H7 (cell line): Measurements from ENCODE around the gene OR10D3. TPM values are rescaled to one million over a fixed set of nuclear protein-coding genes. Genes with fewer than 3 reads are reported as not detected.
A peak's percentile ranks its signal among the peaks of the same experiment; 100 is the strongest.
"Not testable (repeated sequence)": the region's sequence is repeated elsewhere in the genome, so short reads cannot be mapped to it uniquely, and the experiment has no call there.

ENCODE experiments used
- DNase-seq: peaks from one replicate; pipeline ENCODE4 v3.0.0; 2012
- H3K27me3 ChIP-seq: 2 replicates; pipeline ENCODE4 v1.6.0; 2011; ENCODE audit warnings: mild to moderate bottlenecking, low read length; ENCODE audit not compliant: control insufficient read depth, insufficient read depth
- H3K36me3 ChIP-seq: replicated peaks from 2 replicates; pipeline ENCODE4 v1.5.1; 2011; ENCODE audit warnings: low read length; ENCODE audit not compliant: control insufficient read depth, insufficient read depth
- H3K4me3 ChIP-seq: 2 replicates; pipeline ENCODE4 v1.5.1; 2011; ENCODE audit warnings: low read depth, mild to moderate bottlenecking, control low read depth, low read length, moderate library complexity; ENCODE audit not compliant: insufficient read depth
- total RNA-seq: library from RNA; depleted of rRNA; stranded (reverse); fragments of >200 nt; shearing (Covaris generic); gene quantifications from 2 replicates; pipeline ENCODE4 v1.2.3, GENCODE V29; 2014; rRNA removed

Gene OR10D3, protein sequence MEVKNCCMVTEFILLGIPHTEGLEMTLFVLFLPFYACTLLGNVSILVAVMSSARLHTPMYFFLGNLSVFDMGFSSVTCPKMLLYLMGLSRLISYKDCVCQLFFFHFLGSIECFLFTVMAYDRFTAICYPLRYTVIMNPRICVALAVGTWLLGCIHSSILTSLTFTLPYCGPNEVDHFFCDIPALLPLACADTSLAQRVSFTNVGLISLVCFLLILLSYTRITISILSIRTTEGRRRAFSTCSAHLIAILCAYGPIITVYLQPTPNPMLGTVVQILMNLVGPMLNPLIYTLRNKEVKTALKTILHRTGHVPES
- total RNA-seq = not detected in 2 replicates

- H3K4me3 ChIP-seq = no peak within 1 kb of the TSS
- DNase-seq = no peak
- no peaks in the 10 kb centered on the region for H3K36me3 ChIP-seq
- H3K27me3 ChIP-seq = no peaks in the 10 kb centered on the region; the same call in 1 of the 2 replicates
These were observed at the start of gene OR10D3 for GRCh38 chr11:124183068-124183467. OR10D3 (plus strand) TSS chr11:124183345; CDS start chr11:124185270, 1,925 bp downstream.

DNA sequence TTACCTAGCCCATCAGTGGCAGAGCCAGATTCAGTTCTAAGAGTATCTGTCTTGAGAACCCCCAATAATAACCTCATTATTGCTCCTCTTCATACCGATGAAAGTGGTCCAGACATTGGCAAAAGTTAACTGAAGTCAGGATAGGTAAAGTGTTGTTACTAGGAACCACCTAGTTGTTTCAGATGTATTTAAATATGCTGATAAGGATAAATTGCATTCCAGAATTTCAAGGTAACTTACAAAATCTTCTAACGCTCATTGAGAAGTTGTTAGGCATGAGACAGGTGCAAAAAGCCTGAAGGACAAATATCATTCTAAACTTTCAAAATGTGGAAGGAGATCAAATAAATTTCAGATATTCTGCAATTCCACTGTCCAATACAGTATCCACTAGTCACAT, 40.1 kb upstream of the OR10D3 start:
- H3K27me3 ChIP-seq = no peaks in the 10 kb centered on the region; the same call in 1 of the 2 replicates
- H3K4me3 ChIP-seq = no peak overlapping the region
- H3K36me3 ChIP-seq = no peaks in the 10 kb centered on the region
- DNase-seq = no peak

DNA sequence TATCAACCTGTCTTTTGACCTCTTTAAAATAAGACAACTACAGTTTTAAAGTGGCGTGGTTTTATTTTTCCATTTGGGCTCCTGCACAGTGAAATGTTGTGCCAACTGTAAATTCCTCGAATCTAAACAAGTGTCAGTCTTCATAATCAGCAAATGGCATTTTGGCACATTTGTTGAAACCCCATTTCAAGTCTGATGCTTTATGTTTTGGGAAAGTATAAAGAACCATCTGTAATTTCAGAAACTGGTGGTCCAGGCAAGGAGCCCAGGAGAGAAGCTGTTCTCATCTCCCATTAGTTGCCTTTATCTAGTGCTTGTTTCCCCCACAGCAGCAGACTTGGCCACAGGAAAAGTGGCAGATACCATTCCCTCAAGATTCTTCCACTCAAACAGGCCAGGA, 35.2 kb upstream of the OR10D3 start:
- Histone ChIP-seq H3K4me3 (no peak overlapping the region), H3K36me3 (no peaks in the 10 kb centered on the region), H3K27me3 (no peaks in the 10 kb centered on the region)
- DNase-seq = no peak

DNA sequence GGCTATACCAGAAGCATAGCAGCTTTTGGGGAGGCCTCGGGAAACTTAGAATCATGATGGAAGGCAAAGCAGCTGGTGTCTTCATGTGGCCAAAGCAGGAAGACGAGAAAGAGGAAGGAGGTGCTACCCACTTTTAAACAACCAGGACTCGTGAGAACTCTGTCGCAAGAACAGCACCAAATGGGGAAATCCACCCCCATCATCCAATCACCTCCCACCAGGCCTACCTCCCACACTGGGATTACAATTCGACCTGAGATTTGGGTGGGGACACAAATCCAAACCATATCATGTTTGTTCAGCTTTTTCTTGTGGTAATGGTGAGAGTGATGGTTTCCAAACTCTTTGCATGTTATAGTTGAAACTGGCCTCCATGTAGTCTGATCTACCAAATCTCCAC, 32.5 kb upstream of the OR10D3 start:
- Histone ChIP-seq H3K27me3 (peaks cover 2% of the 10 kb centered on the region; the same call in 1 of the 2 replicates), H3K4me3 (no peak overlapping the region), H3K36me3 (no peaks in the 10 kb centered on the region)
- DNase-seq = no peak

GRCh38 chr11:124152770-124153407, 30.3 kb upstream of the OR10D3 start:
- Histone ChIP-seq H3K27me3 (peaks cover 2% of the 10 kb centered on the region; the same call in 1 of the 2 replicates), H3K4me3 (no peak overlapping the region), H3K36me3 (no peaks in the 10 kb centered on the region)
- no peak for DNase-seq

DNA sequence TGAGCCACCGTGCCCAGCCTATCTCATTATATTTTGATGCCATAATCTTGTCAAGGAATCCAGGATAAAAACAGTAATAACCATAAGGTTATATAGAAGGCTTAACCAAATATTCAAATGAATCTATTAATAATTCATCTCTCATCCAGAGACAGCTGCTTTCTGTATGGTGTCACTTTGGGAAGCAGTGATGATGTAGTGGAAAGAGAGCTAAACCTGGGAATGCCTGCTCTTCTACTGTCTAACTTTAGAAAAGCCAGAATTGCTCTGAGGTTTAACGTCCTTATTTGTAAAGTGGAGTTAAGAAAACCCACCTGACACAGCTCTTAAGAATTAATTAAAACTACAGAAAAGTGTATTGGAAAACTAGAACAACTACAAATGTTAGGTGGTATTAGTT, 29.3 kb upstream of the OR10D3 start:
- DNase-seq = no peak
- Histone ChIP-seq H3K36me3 (no peaks in the 10 kb centered on the region), H3K4me3 (no peak overlapping the region), H3K27me3 (peaks cover 2% of the 10 kb centered on the region; the same call in 1 of the 2 replicates)

DNA sequence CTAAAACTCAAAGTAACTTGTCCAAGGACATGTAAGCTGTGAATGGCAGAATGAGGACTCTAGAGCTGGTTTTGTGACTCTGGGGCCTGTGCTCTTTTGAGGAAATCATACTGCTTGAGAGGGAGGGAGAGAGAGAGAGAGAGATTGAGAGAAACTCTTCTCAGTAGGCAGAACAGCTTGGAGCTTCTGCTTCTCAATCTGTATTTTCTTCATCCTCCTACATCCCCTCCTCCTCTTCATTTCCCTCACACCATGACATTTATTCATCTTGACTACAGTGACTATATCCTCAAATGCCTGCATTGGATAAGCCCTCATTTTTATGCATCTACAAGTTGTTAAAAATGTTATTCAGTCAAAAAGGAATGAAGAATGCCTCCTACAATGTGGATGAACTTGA, 23.7 kb upstream of the OR10D3 start:
- Histone ChIP-seq H3K27me3 (peaks cover 11% of the 10 kb centered on the region), H3K36me3 (no peaks in the 10 kb centered on the region)

DNA sequence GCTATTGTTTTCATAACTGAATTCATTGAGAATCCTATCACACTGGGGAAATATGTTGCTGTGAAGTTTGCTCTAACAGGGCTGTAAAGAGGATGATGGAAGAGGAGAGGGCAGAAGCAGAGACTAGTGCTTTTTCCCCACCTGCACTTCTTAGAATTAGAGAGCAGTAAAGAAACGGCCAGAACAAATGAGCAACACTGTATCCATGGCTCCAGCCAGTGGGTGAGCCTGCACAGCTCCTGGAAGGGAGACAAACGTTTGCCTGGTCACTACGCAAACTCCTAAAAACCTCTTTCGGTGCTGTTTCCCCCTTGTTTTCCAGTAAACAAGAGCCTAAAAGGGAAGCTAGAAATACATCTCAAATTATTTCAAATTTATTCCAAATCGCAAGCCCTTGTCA, 22.2 kb upstream of the OR10D3 start:
- Histone ChIP-seq H3K27me3 (peaks cover 21% of the 10 kb centered on the region), H3K4me3 (no peak overlapping the region), H3K36me3 (no peaks in the 10 kb centered on the region)
- DNase-seq = no peak

More for the DNA sequence above, 23.7 kb upstream of the OR10D3 start:
- no peak for DNase-seq
- H3K4me3 ChIP-seq = no peak overlapping the region

DNA sequence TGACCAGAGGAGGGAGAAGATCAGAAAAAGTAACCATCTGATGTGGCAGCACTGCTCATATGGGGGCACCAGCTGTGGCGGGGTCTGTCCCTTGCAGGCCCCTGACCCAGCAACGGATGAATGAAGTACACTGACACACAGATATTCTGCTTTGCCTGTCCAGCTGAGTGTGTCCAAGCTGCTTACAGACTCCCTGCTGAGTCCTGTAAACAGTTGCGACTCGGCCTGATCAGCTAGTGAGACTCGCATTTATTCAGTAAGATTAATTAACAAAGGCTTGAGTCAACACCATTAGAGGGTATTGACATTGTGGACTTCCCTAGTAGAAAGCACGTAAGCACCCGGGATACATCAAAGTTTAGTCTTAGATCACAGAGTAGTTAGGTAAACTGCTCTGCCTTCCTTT, 15.3 kb upstream of the OR10D3 start:
- no peaks in the 10 kb centered on the region for H3K36me3 ChIP-seq
- peak; percentile 16 for DNase-seq
- peaks cover 57% of the 10 kb centered on the region for H3K27me3 ChIP-seq
- H3K4me3 ChIP-seq = no peak overlapping the region

- peaks cover 55% of the 10 kb centered on the region for H3K27me3 ChIP-seq
- no peak overlapping the region for H3K4me3 ChIP-seq
- no peak for DNase-seq
- no peaks in the 10 kb centered on the region for H3K36me3 ChIP-seq
These were observed 14.3 kb upstream of the OR10D3 start for GRCh38 chr11:124168796-124169195.

- not testable (repeated sequence) for DNase-seq
- H3K27me3 ChIP-seq = peaks cover 45% of the 10 kb centered on the region
These were observed 12.8 kb upstream of the OR10D3 start for GRCh38 chr11:124170315-124170714.

DNA sequence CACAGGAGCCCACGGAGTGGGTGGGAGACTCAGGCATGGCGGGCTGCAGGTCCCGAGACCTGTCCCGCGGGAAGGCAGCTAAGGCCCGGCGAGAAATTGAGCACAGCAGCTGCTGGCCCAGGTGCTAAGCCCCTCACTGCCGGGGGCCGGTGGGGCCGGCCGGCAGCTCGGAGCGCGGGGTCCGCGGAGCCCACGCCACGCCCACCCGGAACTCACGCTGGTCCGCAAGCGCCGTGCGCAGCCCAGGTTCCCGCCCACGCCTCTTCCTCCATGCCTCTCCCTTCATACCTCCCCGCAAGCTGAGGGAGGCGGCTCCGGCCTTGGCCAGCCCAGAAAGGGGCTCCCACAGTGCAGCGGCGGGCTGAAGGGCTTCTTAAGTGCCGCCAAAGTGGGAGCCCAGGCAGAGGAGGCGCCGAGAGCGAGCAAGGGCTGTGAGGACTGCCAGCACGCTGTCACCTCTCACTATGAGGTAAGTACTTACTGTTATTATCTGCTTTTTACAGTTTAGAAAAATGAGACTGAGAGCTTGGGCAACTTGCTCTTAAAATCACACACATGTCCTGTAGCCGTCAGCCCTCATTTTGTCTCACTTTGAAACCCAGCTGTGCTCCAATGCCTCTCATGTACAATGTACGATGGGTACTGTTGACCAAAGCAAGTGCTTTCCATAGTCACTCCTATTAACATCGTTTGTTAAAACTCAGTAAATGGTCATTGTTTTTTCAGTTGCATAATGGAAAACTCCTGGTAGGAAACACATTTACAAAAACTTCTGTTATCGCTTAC, 12.2 kb upstream of the OR10D3 start:
- peaks cover 41% of the 10 kb centered on the region for H3K27me3 ChIP-seq
- no peaks in the 10 kb centered on the region for H3K36me3 ChIP-seq
- H3K4me3 ChIP-seq = peak overlapping the region; percentile 8; the same call in 1 of the 2 replicates
- no peak for DNase-seq

More at GRCh38 chr11:124170315-124170714, 12.8 kb upstream of the OR10D3 start:
- not testable (repeated sequence) for H3K4me3 ChIP-seq, H3K36me3 ChIP-seq

GRCh38 chr11:124172101-124172500, 11.0 kb upstream of the OR10D3 start:
- H3K36me3 ChIP-seq = no peaks in the 10 kb centered on the region
- no peak for DNase-seq
- peaks cover 35% of the 10 kb centered on the region for H3K27me3 ChIP-seq
- H3K4me3 ChIP-seq = no peak overlapping the region

- Histone ChIP-seq H3K27me3 (peaks cover 30% of the 10 kb centered on the region), H3K4me3 (no peak overlapping the region), H3K36me3 (no peaks in the 10 kb centered on the region)
- DNase-seq = no peak
These were observed 10.5 kb upstream of the OR10D3 start for GRCh38 chr11:124172599-124172998.
